HepG2 (cell line): ENCODE measurements around the gene MECR. TPM values are rescaled to one million over a fixed set of nuclear protein-coding genes. Genes with fewer than 3 reads are reported as not detected.

Experiments
- AGO2 ChIP-seq: fragments of 200-400 bp; formaldehyde crosslinking; optimal IDR thresholded peaks from 2 replicates; pipeline ENCODE3; 2017; ENCODE audit warnings: mild to moderate bottlenecking, low read depth, low read length, moderate library complexity
- CREM ChIP-seq, 2 experiments: sonication (generic) in 1 of 2; formaldehyde crosslinking in 1 of 2; IDR thresholded peaks; 2 replicates each; pipeline versions ENCODE4 v1.4.0 to v1.6.1; 2016 to 2020; ENCODE audit warnings: antibody characterized with exemption in 1 of 2, mild to moderate bottlenecking in 1 of 2, missing genetic modification reagents in 1 of 2
- EED ChIP-seq: sonication (generic); formaldehyde crosslinking; IDR thresholded peaks from 2 replicates; pipeline ENCODE4 v1.5.0; 2020; ENCODE audit warnings: mild to moderate bottlenecking, missing genetic modification reagents
- EP300 ChIP-seq, 3 experiments: sonication (generic) in 1 of 3; formaldehyde crosslinking in 1 of 3; IDR thresholded peaks; 2 replicates each; pipeline versions ENCODE4 v1.5.1 to v1.6.1; 2011 to 2020; ENCODE audit warnings: low read depth in 2 of 3, low read length in 2 of 3, borderline replicate concordance in 1 of 3, improper control_type of control experiment in 1 of 3, mild to moderate bottlenecking in 1 of 3, missing genetic modification reagents in 1 of 3, moderate library complexity in 1 of 3
- HIVEP1 ChIP-seq: sonication (generic); formaldehyde crosslinking; IDR thresholded peaks from 2 replicates; pipeline ENCODE4 v1.4.0; 2020; ENCODE audit warnings: mild to moderate bottlenecking, missing genetic modification reagents
- JUND ChIP-seq: sonication (generic); formaldehyde crosslinking; IDR thresholded peaks from 2 replicates; pipeline ENCODE4 v1.8.0; 2022; ENCODE audit warnings: mild to moderate bottlenecking, missing genetic modification reagents
- KDM3A ChIP-seq: IDR thresholded peaks from 2 replicates; pipeline ENCODE4 v1.6.1; 2018; ENCODE audit warnings: low read depth, missing compliant biosample characterization
- MZF1 ChIP-seq: sonication (generic); formaldehyde crosslinking; IDR thresholded peaks from 2 replicates; pipeline ENCODE4 v1.8.1; 2023; ENCODE audit warnings: mild to moderate bottlenecking, missing genetic modification reagents, borderline replicate concordance
- SIN3A ChIP-seq: IDR thresholded peaks from 2 replicates; pipeline ENCODE4 v1.6.1; 2011; ENCODE audit warnings: low read depth, mild to moderate bottlenecking, control low read depth, low read length, borderline replicate concordance
- ZFP36L1 ChIP-seq: sonication (generic); formaldehyde crosslinking; IDR thresholded peaks from 2 replicates; pipeline ENCODE4 v1.8.0; 2022; ENCODE audit warnings: mild to moderate bottlenecking, missing genetic modification reagents, moderate library complexity
- ZNF460 ChIP-seq: sonication (generic); formaldehyde crosslinking; IDR thresholded peaks from 2 replicates; pipeline ENCODE4 v1.5.1; 2020; ENCODE audit warnings: missing genetic modification reagents, mild to moderate bottlenecking, borderline replicate concordance
- ZNF557 ChIP-seq: sonication (generic); formaldehyde crosslinking; IDR thresholded peaks from 2 replicates; pipeline ENCODE4 v1.4.0; 2020; ENCODE audit warnings: missing genetic modification reagents
- ZNF644 ChIP-seq: IDR thresholded peaks from 2 replicates; pipeline ENCODE4 v1.6.1; 2016; ENCODE audit warnings: low read depth
- polyA plus RNA-seq, 8 experiments: library from polyadenylated mRNA; depleted of rRNA in 3 of 8; stranded (reverse) in 7 of 8; unstranded in 1 of 8; fragments of >200 nt; fragmentation: Illumina TruSeq in 4 of 8; extraction: Trizol in 4 of 8; gene quantifications; 2 replicates each; pipeline versions ENCODE4 v1.2.1 to v1.2.3, GENCODE V29; 2011 to 2016; ENCODE audit warnings: low read depth in 4 of 8, missing spikeins in 1 of 8, mixed read lengths in 1 of 8; ENCODE audit not compliant: insufficient read depth in 1 of 8
- total RNA-seq, 5 experiments: library from RNA; depleted of rRNA; stranded (reverse); fragments of >200 nt; fragmentation: Illumina TruSeq; extraction: Trizol; gene quantifications; 2 replicates each; pipeline ENCODE4 v1.2.3, GENCODE V29; 2016; ENCODE audit warnings: low read depth in 1 of 5
- TF ChIP-seq, protein P1 (sequence below): sonication (generic); formaldehyde crosslinking; IDR thresholded peaks from 2 replicates; pipeline ENCODE4 v1.4.0; 2020; ENCODE audit warnings: mild to moderate bottlenecking, missing genetic modification reagents
- TF ChIP-seq, protein P2 (sequence below): sonication (generic); formaldehyde crosslinking; IDR thresholded peaks from 2 replicates; pipeline ENCODE4 v1.5.1; 2020; ENCODE audit warnings: mild to moderate bottlenecking, missing genetic modification reagents, moderate library complexity
- TF ChIP-seq, protein P3 (sequence below): IDR thresholded peaks from 2 replicates; pipeline ENCODE4 v1.6.1; 2016; ENCODE audit warnings: missing genetic modification reagents, missing compliant biosample characterization
- TF ChIP-seq, protein P4 (sequence below): sonication (generic); formaldehyde crosslinking; IDR thresholded peaks from 2 replicates; pipeline ENCODE4 v1.4.0; 2020; ENCODE audit warnings: missing genetic modification reagents

The MECR gene
- total and polyA plus RNA-seq, 2 of the 13 experiments (the other 11 are each of a cell fraction or from before 2014, with no cell fraction given) = 18.8 to 24.9 TPM

DNA sequence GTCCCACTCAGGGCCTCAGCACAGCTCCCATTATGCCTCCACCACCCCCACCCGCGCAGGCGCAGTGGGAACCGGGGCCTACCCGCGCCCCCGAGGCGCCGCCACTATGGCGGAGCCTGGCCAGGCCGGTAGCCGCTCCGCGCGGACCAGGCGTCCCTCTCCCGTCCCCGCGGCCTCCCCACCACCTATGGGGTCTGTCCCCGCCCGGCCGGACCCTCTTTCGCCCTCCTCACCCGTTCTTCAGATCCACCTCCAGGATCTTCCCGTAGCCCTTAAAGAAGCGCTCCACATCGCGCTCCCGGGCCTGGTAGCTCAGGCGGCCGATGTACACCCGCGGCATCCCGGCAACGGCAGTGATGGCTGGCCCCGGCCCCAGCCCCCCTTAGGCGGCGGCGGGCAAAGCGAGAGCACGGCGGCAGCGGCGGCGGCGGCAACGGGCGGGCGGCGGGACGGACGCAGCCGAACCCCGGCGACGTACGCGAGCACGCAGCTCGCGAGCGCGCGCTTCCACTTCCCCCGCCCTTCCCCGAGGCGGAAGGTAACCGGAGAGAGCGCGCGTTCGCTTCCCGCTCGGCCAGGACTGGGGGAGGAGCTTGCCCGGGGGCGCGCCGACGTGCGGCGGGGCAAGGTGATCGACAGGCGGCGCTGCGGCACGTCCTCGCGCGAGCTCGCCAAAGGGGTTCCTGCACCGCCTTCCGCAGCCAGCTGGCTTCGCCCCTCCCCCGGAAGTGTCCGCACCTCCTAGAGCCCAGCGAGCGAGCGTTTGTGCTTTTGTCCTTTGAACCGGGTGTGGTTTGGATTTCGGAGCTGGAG, 49.1 kb downstream of the MECR start, which contains the start of gene SRSF4 (continued):
- TF ChIP-seq, protein P1, sequence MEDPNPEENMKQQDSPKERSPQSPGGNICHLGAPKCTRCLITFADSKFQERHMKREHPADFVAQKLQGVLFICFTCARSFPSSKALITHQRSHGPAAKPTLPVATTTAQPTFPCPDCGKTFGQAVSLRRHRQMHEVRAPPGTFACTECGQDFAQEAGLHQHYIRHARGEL (CRISPR knock-in tag) = no peak
- TF ChIP-seq MZF1 (CRISPR knock-in tag) = no peak
- peak; percentile 73 for TF ChIP-seq EED
- TF ChIP-seq ZNF557 = 0 out of 2 replicates have a peak, but pooled peaks have one; percentile 20
- no peak for TF ChIP-seq HIVEP1 (CRISPR knock-in tag)
- TF ChIP-seq KDM3A = 0 out of 2 replicates have a peak, but pooled peaks have one; percentile 70
- no peak for TF ChIP-seq ZNF644 (CRISPR knock-in tag)
- TF ChIP-seq, protein P2, sequence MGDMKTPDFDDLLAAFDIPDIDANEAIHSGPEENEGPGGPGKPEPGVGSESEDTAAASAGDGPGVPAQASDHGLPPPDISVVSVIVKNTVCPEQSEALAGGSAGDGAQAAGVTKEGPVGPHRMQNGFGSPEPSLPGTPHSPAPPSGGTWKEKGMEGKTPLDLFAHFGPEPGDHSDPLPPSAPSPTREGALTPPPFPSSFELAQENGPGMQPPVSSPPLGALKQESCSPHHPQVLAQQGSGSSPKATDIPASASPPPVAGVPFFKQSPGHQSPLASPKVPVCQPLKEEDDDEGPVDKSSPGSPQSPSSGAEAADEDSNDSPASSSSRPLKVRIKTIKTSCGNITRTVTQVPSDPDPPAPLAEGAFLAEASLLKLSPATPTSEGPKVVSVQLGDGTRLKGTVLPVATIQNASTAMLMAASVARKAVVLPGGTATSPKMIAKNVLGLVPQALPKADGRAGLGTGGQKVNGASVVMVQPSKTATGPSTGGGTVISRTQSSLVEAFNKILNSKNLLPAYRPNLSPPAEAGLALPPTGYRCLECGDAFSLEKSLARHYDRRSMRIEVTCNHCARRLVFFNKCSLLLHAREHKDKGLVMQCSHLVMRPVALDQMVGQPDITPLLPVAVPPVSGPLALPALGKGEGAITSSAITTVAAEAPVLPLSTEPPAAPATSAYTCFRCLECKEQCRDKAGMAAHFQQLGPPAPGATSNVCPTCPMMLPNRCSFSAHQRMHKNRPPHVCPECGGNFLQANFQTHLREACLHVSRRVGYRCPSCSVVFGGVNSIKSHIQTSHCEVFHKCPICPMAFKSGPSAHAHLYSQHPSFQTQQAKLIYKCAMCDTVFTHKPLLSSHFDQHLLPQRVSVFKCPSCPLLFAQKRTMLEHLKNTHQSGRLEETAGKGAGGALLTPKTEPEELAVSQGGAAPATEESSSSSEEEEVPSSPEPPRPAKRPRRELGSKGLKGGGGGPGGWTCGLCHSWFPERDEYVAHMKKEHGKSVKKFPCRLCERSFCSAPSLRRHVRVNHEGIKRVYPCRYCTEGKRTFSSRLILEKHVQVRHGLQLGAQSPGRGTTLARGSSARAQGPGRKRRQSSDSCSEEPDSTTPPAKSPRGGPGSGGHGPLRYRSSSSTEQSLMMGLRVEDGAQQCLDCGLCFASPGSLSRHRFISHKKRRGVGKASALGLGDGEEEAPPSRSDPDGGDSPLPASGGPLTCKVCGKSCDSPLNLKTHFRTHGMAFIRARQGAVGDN (CRISPR knock-in tag) = peak; percentile 93
- TF ChIP-seq, protein P3, sequence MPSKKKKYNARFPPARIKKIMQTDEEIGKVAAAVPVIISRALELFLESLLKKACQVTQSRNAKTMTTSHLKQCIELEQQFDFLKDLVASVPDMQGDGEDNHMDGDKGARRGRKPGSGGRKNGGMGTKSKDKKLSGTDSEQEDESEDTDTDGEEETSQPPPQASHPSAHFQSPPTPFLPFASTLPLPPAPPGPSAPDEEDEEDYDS (CRISPR knock-in tag) = peak; percentile 72; the same call in 1 of the 2 replicates
- TF ChIP-seq SIN3A = no peak
- peak in 1 of 2 experiments; percentile 55; a peak in 2 of 4 replicates for TF ChIP-seq EP300 (IDR thresholded peaks at IDR 0.05; ENCODE audit: low read depth in 2 of 2, low read length in 2 of 2)
- TF ChIP-seq EP300 (CRISPR knock-in tag; IDR thresholded peaks at IDR 0.05; ENCODE audit: borderline replicate concordance) = no peak
- TF ChIP-seq JUND = no peak
- no peak for TF ChIP-seq ZNF460 (CRISPR knock-in tag)
- TF ChIP-seq ZFP36L1 = peak; percentile 70; the same call in 1 of the 2 replicates
- TF ChIP-seq, protein P4, sequence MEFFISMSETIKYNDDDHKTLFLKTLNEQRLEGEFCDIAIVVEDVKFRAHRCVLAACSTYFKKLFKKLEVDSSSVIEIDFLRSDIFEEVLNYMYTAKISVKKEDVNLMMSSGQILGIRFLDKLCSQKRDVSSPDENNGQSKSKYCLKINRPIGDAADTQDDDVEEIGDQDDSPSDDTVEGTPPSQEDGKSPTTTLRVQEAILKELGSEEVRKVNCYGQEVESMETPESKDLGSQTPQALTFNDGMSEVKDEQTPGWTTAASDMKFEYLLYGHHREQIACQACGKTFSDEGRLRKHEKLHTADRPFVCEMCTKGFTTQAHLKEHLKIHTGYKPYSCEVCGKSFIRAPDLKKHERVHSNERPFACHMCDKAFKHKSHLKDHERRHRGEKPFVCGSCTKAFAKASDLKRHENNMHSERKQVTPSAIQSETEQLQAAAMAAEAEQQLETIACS (CRISPR knock-in tag) = peak; percentile 99
- TF ChIP-seq CREM (IDR thresholded peaks at IDR 0.05) = no peak; the same call in 1 of the 2 replicates
- TF ChIP-seq CREM (CRISPR knock-in tag; IDR thresholded peaks at IDR 0.05) = no peak
- TF ChIP-seq AGO2 = peak; percentile 98
